Choroid plexus epithelial cell (primary cell): Measurements from ENCODE around the gene RRBP1.

Experiments
- DNase-seq: peaks from one replicate; pipeline ENCODE4 v3.0.0-alpha.2; 2010; ENCODE audit warnings: low read depth
- H3K4me3 ChIP-seq: 2 replicates; pipeline ENCODE4 v1.5.1; 2011; ENCODE audit warnings: low read depth, mild to moderate bottlenecking, control low read depth, low read length, moderate library complexity
- CTCF ChIP-seq: conservative IDR thresholded peaks from 2 replicates; pipeline ENCODE4 v1.5.1; 2011; ENCODE audit warnings: low read depth, mild to moderate bottlenecking, control low read depth, inconsistent platforms, low read length, moderate library complexity

Gene RRBP1

GRCh38 chr20:17634661-17635331 is 47.2 kb downstream of the RRBP1 start:
- DNase-seq, result peak; percentile 15
- no peak for TF ChIP-seq CTCF
- H3K4me3 ChIP-seq, result no peak overlapping the region

GRCh38 chr20:17633850-17634500 is 48.1 kb downstream of the RRBP1 start:
- no peak for DNase-seq
- no peak for TF ChIP-seq CTCF

GRCh38 chr20:17633221-17633849 is 48.7 kb downstream of the RRBP1 start:
- no peak for DNase-seq
- H3K4me3 ChIP-seq, result no peak overlapping the region
- TF ChIP-seq CTCF, result no peak

More at GRCh38 chr20:17633850-17634500, 48.1 kb downstream of the RRBP1 start:
- H3K4me3 ChIP-seq, result no peak overlapping the region

- no peak for TF ChIP-seq CTCF
- H3K4me3 ChIP-seq, result no peak overlapping the region
- no peak for DNase-seq
Measured at GRCh38 chr20:17631576-17632319, 50.3 kb downstream of the RRBP1 start.

- DNase-seq, result no peak
- no peak overlapping the region for H3K4me3 ChIP-seq
- TF ChIP-seq CTCF, result no peak
Measured at GRCh38 chr20:17630806-17631195, 51.2 kb downstream of the RRBP1 start.

- TF ChIP-seq CTCF, result no peak
- no peak overlapping the region for H3K4me3 ChIP-seq
- DNase-seq, result no peak
Measured at GRCh38 chr20:17630151-17630805, 51.8 kb downstream of the RRBP1 start.
